Ishikawa (cell line): ENCODE measurements around the gene AMIGO2.

Experiments
- CEBPB ChIP-seq: IDR thresholded peaks from 2 replicates; pipeline ENCODE4 v1.6.1; 2012
- CREB1 ChIP-seq: IDR thresholded peaks from 2 replicates; pipeline ENCODE4 v1.6.1; 2012; ENCODE audit warnings: low read depth
- EGR1 ChIP-seq: IDR thresholded peaks from 2 replicates; pipeline ENCODE4 v1.6.1; 2012
- EP300 ChIP-seq: IDR thresholded peaks from 2 replicates; pipeline ENCODE4 v1.6.1; 2012; ENCODE audit warnings: borderline replicate concordance
- FOXM1 ChIP-seq: IDR thresholded peaks from 2 replicates; pipeline ENCODE4 v1.6.1; 2012; ENCODE audit warnings: low read depth, borderline replicate concordance
- MAX ChIP-seq: IDR thresholded peaks from 2 replicates; pipeline ENCODE4 v1.6.1; 2012
- NFIC ChIP-seq: IDR thresholded peaks from 2 replicates; pipeline ENCODE4 v1.6.1; 2012
- RAD21 ChIP-seq: IDR thresholded peaks from 2 replicates; pipeline ENCODE4 v1.6.1; 2012; ENCODE audit warnings: low read depth
- REST ChIP-seq: IDR thresholded peaks from 2 replicates; pipeline ENCODE4 v1.6.1; 2012; ENCODE audit warnings: low read depth, mild to moderate bottlenecking
- TAF1 ChIP-seq: IDR thresholded peaks from 2 replicates; pipeline ENCODE4 v1.6.1; 2012; ENCODE audit warnings: low read depth, mild to moderate bottlenecking
- TCF12 ChIP-seq: IDR thresholded peaks from 2 replicates; pipeline ENCODE4 v1.6.1; 2012; ENCODE audit warnings: low read depth
- TEAD4 ChIP-seq: IDR thresholded peaks from 2 replicates; pipeline ENCODE4 v1.6.1; 2012
- USF1 ChIP-seq: IDR thresholded peaks from 2 replicates; pipeline ENCODE4 v1.6.1; 2012
- YY1 ChIP-seq: IDR thresholded peaks from 2 replicates; pipeline ENCODE4 v1.6.1; 2012; ENCODE audit warnings: low read depth
- ZBTB7A ChIP-seq: IDR thresholded peaks from 2 replicates; pipeline ENCODE4 v1.6.1; 2012; ENCODE audit warnings: low read depth

Gene AMIGO2

GRCh38 chr12:47110011-47110541 is 30.3 kb upstream of the AMIGO2 start:
- TF ChIP-seq TAF1 (no peak), EGR1 (no peak), NFIC (peak; percentile 40), CEBPB (peak; percentile 87), TEAD4 (0 out of 2 replicates have a peak, but pooled peaks have one; percentile 12), FOXM1 (0 out of 2 replicates have a peak, but pooled peaks have one; percentile 11), EP300 (peak; percentile 69; the same call in 1 of the 2 replicates)

GRCh38 chr12:47107926-47108325 is 28.2 kb upstream of the AMIGO2 start:
- TF ChIP-seq TCF12 (no peak), RAD21 (no peak), USF1 (no peak), NFIC (no peak), CREB1 (no peak), TEAD4 (no peak), EGR1 (no peak), FOXM1 (no peak), CEBPB (no peak)

- no peak for TF ChIP-seq MAX
- no peak for TF ChIP-seq USF1
- no peak for TF ChIP-seq NFIC
- TF ChIP-seq REST = no peak
- no peak for TF ChIP-seq EP300
- TF ChIP-seq TEAD4 = no peak
- TF ChIP-seq CREB1 = no peak
- TF ChIP-seq TAF1 = no peak
Measured at GRCh38 chr12:47107446-47107845, 27.7 kb upstream of the AMIGO2 start.

- TF ChIP-seq TAF1 = no peak
- TF ChIP-seq EP300 = no peak
- TF ChIP-seq NFIC = 0 out of 2 replicates have a peak, but pooled peaks have one; percentile 28
- no peak for TF ChIP-seq MAX
- no peak for TF ChIP-seq CEBPB
Measured at GRCh38 chr12:47105914-47106674, 26.3 kb upstream of the AMIGO2 start.

GRCh38 chr12:47102845-47103651 is 23.3 kb upstream of the AMIGO2 start:
- TF ChIP-seq CREB1 = no peak
- TF ChIP-seq FOXM1 = no peak
- TF ChIP-seq ZBTB7A = no peak
- no peak for TF ChIP-seq TEAD4
- TF ChIP-seq EP300 = no peak
- no peak for TF ChIP-seq YY1

GRCh38 chr12:47102406-47102805 is 22.6 kb upstream of the AMIGO2 start:
- TF ChIP-seq TAF1 (no peak), RAD21 (no peak), CREB1 (no peak), EGR1 (no peak)

- TF ChIP-seq CREB1 (no peak), REST (no peak), TEAD4 (no peak), ZBTB7A (no peak), USF1 (no peak)
Measured at GRCh38 chr12:47100160-47100559, 20.4 kb upstream of the AMIGO2 start.
